Kidney glomerular epithelial cell (primary cell): Measurements from ENCODE around the gene AGFG2.

Source experiments
- DNase-seq: peaks from one replicate; lab custom pipeline; 2025; lab: John Stamatoyannopoulos, UW

The AGFG2 gene

DNA sequence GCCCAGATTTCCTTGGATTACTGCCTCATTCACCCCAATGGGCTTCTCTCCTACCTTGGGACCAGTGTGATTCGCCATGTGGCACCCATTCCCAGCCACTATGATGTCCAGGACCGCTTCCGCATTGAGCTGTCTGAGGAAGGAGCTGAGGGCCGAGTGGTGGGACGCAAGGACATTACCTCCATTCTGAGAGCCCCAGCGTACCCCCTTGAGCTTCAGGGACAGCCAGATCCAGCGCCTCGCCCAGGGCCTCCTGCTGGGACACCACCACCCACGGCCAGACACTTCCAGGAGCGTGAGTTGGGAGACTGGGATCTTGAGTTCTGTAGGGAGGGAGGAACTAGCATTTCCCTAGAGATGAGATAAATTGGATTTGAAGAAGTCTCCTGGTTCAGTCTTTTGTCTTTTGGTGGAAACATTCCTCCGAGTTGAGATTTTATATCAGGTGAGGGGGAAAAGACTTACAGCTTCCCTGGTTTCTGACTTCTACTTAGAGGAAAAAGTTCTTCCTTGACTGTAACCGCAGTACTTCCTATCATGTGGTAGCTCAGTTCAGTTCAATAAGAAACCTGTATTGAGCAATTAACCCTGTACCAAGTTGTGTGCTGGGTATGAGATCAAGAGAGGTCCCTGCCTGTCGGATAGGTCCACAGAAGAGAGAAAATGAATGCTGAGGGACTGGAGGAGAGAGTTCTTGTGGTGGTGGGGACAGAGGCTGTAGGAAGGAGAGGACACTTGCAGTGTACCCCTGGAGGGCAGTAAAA is 74.6 kb downstream of the AGFG2 start:
- no peak for DNase-seq

DNA sequence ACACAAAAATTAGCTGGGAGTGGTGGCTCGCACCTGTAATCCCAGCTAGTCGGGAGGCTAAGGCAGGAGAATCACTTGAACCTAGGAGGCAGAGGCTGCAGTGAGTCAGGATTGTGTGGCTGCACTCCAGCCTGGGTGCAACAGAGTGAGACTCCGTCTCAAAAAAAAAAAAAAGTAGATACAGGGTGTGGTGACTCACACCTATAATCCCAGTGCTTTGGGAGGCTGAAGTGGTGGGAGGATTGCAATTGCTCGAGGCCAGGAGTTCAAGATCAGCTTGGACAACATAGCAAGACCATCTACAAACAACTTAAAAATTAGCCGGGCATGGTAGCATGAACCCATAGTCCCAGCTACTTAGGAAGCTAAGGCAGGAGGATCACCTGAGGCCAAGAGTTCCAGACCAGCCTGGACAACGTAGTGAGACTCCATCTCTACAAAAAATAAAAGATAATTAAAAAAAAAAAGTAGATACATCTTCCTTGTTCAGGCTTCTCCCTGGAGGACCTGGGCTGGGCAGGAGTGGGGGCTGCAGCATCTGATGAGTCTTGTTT is 75.4 kb downstream of the AGFG2 start:
- no peak for DNase-seq
